Erythroblast (primary cell): ENCODE data around the gene TBC1D25.

Experiments
- GATA1 ChIP-seq: IDR thresholded peaks from 2 replicates; pipeline ENCODE4 v1.6.1; 2011; ENCODE audit warnings: low read depth, mild to moderate bottlenecking, control low read depth, low read length, moderate library complexity
- POLR2A ChIP-seq: IDR thresholded peaks from 2 replicates; pipeline ENCODE4 v1.6.1; 2011; ENCODE audit warnings: mild to moderate bottlenecking, low read length

DNA sequence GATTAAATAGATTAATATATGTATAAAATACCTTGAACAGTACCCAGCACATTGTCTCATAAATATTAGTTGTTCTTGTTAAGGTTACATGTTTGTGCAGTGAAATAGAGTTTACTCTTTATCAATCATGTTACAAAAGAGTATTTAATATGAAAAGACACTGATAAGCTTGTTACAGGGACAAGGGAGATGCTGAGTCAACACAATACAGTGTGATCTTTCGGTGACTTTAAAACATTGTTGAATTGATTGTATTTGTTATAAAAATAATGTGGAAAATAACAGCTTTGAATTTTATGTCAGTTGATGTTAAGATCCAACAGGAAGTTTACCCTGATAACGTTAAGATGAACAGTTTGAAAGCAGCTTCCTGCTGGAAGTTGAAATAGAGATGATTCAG lies 56.4 kb downstream of the TBC1D25 start:
- TF ChIP-seq POLR2A (no peak), GATA1 (no peak)
